ENCODE measurements around the gene ZNF407.

ZNF407 gene

DNA sequence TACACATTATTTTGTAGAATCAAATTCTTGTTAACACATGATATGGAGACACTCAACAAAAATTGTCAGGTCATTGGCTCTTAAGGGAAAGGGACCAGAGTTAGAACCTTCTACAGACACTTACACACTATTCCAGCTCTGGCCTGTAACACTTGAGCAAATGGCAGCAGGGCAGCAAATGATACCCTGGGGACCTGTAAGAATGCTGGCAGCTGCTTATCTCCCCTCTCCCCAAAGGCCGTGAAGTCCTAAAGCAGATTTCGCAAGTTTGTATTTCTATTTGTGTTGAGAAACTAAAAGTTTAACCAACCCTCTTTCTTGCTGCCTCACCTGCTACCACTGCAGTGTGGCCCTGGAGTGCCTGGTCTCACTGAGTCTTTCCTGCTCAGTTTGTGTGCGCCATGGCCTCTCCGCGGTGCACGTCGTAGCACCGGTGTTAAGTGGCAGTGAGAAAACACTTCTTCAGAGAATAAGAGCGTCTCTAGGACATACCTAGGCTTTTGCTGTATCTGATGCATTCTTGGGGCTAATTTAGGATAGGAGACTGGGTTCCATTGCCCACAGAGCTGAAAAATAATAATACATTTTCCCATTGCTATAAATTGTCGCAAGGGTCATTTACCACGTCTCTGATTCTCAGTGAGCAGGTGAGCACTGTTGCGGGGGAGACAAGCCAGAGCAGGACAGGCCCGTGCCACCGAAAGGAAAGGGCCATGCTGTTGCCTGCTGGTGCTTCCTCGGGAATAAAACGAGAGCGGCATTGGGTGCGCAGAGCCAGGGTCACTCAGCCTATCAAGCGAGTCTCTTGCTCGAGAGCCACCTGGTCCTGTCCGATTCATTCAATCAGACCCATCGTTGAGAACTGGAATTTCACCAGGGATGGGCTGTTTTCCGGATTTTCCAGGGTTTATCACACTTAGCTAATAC is 406.4 kb downstream of the ZNF407 start:
- no peaks in the 10 kb centered on the region for H3K4me1 ChIP-seq (ENCODE audit: low read depth, poor library complexity, severe bottlenecking)
- H3K27me3 ChIP-seq (ENCODE audit: insufficient read depth, low read depth) = no peaks in the 10 kb centered on the region
- H3K27ac ChIP-seq = no peak overlapping the region
- TF ChIP-seq, protein P1, sequence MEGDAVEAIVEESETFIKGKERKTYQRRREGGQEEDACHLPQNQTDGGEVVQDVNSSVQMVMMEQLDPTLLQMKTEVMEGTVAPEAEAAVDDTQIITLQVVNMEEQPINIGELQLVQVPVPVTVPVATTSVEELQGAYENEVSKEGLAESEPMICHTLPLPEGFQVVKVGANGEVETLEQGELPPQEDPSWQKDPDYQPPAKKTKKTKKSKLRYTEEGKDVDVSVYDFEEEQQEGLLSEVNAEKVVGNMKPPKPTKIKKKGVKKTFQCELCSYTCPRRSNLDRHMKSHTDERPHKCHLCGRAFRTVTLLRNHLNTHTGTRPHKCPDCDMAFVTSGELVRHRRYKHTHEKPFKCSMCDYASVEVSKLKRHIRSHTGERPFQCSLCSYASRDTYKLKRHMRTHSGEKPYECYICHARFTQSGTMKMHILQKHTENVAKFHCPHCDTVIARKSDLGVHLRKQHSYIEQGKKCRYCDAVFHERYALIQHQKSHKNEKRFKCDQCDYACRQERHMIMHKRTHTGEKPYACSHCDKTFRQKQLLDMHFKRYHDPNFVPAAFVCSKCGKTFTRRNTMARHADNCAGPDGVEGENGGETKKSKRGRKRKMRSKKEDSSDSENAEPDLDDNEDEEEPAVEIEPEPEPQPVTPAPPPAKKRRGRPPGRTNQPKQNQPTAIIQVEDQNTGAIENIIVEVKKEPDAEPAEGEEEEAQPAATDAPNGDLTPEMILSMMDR (conservative IDR thresholded peaks at IDR 0.05; ENCODE audit: low read depth, low read length) = no peak
- no peaks in the 10 kb centered on the region for H3K79me2 ChIP-seq (ENCODE audit: insufficient read depth, low read depth)
- H4K20me1 ChIP-seq (ENCODE audit: insufficient read depth) = no peaks in the 10 kb centered on the region
- no peak overlapping the region for H3K4me2 ChIP-seq
- no peak overlapping the region for H3K9ac ChIP-seq
- no peaks in the 10 kb centered on the region for H3K36me3 ChIP-seq (ENCODE audit: insufficient read depth)
- no peak overlapping the region for H3K4me3 ChIP-seq (IDR thresholded peaks at IDR 0.05; ENCODE audit: insufficient read depth, low read depth, low read length)
- no peak overlapping the region for H2AFZ ChIP-seq (ENCODE audit: low read depth)

DNA sequence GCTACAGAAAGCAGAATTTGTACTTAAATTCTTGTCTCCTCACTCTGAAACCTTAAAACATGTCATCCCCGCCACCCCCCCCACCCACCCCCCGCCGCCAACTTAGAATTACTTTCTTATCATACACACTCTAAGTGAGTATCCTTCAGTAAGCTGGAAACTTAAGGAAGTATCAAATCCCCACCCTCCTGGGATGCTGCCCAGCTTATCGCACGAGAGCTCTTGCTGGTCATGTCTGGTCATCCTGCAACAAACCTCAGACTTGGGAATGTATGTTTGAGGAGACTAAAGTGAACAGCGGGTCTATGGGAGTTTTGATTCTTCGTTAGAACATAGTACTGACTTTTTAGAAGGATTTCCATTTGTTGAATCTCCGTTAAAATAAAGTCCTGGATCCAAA is 408.0 kb downstream of the ZNF407 start:
- no peaks in the 10 kb centered on the region for H3K27me3 ChIP-seq (ENCODE audit: insufficient read depth, low read depth)
- H3K4me3 ChIP-seq (IDR thresholded peaks at IDR 0.05; ENCODE audit: insufficient read depth, low read depth, low read length) = no peak overlapping the region
- TF ChIP-seq, protein P1 (conservative IDR thresholded peaks at IDR 0.05; ENCODE audit: low read depth, low read length) = no peak
- no peaks in the 10 kb centered on the region for H4K20me1 ChIP-seq (ENCODE audit: insufficient read depth)
- no peak overlapping the region for H3K27ac ChIP-seq
- H2AFZ ChIP-seq (ENCODE audit: low read depth) = no peak overlapping the region
- no peaks in the 10 kb centered on the region for H3K4me1 ChIP-seq (ENCODE audit: low read depth, poor library complexity, severe bottlenecking)
- H3K36me3 ChIP-seq (ENCODE audit: insufficient read depth) = no peaks in the 10 kb centered on the region
- no peaks in the 10 kb centered on the region for H3K79me2 ChIP-seq (ENCODE audit: insufficient read depth, low read depth)
- H3K9ac ChIP-seq = no peak overlapping the region
- no peak overlapping the region for H3K4me2 ChIP-seq

DNA sequence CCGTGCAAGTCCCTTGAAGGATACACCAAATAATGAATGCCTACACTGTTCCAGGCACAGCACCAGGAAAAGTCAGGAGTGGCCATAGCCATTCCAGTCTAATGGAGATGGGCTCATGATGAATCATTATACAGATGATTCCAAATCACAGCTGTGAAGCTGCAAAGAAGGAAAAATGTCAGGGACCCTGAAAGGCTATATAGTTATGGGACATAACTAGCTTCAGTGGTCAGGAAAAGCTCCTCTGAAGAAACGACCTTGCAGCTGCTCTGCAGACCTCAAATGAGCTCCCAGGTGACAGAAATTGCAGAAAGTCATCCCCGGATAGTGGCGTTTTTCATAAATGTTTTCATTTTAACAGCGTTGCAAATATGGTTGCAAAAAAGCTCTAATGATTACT is 410.5 kb downstream of the ZNF407 start:
- TF ChIP-seq, protein P1 (conservative IDR thresholded peaks at IDR 0.05; ENCODE audit: low read depth, low read length) = no peak

DNA sequence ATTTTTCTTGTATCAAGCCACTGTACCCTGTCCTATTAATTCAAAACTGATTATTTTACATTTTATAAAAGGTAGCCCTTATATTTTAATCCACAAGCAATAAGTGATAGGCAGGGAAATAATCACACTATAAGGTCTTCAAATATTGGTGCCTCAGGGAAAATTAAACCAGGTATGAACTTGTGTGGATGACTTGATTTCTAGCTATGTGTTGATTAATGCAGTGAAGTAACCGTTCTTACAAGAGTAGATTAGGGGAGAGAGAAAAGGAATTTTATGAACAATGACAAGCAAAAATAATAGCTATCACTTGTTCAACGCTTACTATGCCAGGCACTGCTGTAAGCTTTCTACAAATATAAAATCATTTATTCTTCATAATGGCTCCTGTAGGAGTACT is 411.6 kb downstream of the ZNF407 start:
- TF ChIP-seq, protein P1 (conservative IDR thresholded peaks at IDR 0.05; ENCODE audit: low read depth, low read length) = no peak
- no peak overlapping the region for H3K9ac ChIP-seq
- no peak overlapping the region for H2AFZ ChIP-seq (ENCODE audit: low read depth)
- H3K4me2 ChIP-seq = no peak overlapping the region
- no peaks in the 10 kb centered on the region for H3K4me1 ChIP-seq (ENCODE audit: low read depth, poor library complexity, severe bottlenecking)
- no peaks in the 10 kb centered on the region for H4K20me1 ChIP-seq (ENCODE audit: insufficient read depth)
- H3K27ac ChIP-seq = no peak overlapping the region
- no peaks in the 10 kb centered on the region for H3K27me3 ChIP-seq (ENCODE audit: insufficient read depth, low read depth)
- no peaks in the 10 kb centered on the region for H3K36me3 ChIP-seq (ENCODE audit: insufficient read depth)
- no peak overlapping the region for H3K4me3 ChIP-seq (IDR thresholded peaks at IDR 0.05; ENCODE audit: insufficient read depth, low read depth, low read length)
- no peaks in the 10 kb centered on the region for H3K79me2 ChIP-seq (ENCODE audit: insufficient read depth, low read depth)

More for the DNA sequence above, 410.5 kb downstream of the ZNF407 start:
- Histone ChIP-seq H3K36me3 (ENCODE audit: insufficient read depth) (no peaks in the 10 kb centered on the region), H3K79me2 (ENCODE audit: insufficient read depth, low read depth) (no peaks in the 10 kb centered on the region), H3K9ac (no peak overlapping the region), H2AFZ (ENCODE audit: low read depth) (no peak overlapping the region), H3K27me3 (ENCODE audit: insufficient read depth, low read depth) (no peaks in the 10 kb centered on the region), H3K4me2 (no peak overlapping the region), H3K27ac (no peak overlapping the region), H3K4me1 (ENCODE audit: low read depth, poor library complexity, severe bottlenecking) (no peaks in the 10 kb centered on the region), H4K20me1 (ENCODE audit: insufficient read depth) (no peaks in the 10 kb centered on the region), H3K4me3 (IDR thresholded peaks at IDR 0.05; ENCODE audit: insufficient read depth, low read depth, low read length) (no peak overlapping the region)

All from KMS-11 (cell line).